GM10266 (cell line): ENCODE results near the gene ZNF554.
A peak's percentile ranks its signal among the peaks of the same experiment; 100 is the strongest.

ENCODE experiments used
- DNase-seq: peaks from one replicate; pipeline ENCODE4 v3.0.0; 2012; ENCODE audit errors: extremely low spot score
- TF ChIP-seq, protein P1 (sequence below): IDR thresholded peaks from 2 replicates; pipeline ENCODE4 v1.5.1; 2012; ENCODE audit warnings: mild to moderate bottlenecking, low read depth; ENCODE audit not compliant: control insufficient read depth, insufficient read depth; ENCODE audit errors: missing control alignments

Gene ZNF554

GRCh38 chr19:2799273-2800020 lies 20.2 kb upstream of the ZNF554 start:
- TF ChIP-seq, protein P1, sequence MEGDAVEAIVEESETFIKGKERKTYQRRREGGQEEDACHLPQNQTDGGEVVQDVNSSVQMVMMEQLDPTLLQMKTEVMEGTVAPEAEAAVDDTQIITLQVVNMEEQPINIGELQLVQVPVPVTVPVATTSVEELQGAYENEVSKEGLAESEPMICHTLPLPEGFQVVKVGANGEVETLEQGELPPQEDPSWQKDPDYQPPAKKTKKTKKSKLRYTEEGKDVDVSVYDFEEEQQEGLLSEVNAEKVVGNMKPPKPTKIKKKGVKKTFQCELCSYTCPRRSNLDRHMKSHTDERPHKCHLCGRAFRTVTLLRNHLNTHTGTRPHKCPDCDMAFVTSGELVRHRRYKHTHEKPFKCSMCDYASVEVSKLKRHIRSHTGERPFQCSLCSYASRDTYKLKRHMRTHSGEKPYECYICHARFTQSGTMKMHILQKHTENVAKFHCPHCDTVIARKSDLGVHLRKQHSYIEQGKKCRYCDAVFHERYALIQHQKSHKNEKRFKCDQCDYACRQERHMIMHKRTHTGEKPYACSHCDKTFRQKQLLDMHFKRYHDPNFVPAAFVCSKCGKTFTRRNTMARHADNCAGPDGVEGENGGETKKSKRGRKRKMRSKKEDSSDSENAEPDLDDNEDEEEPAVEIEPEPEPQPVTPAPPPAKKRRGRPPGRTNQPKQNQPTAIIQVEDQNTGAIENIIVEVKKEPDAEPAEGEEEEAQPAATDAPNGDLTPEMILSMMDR, result no peak
- no peak for DNase-seq

GRCh38 chr19:2800506-2800905 lies 19.2 kb upstream of the ZNF554 start:
- TF ChIP-seq, protein P1, result no peak
- DNase-seq, result no peak

DNA sequence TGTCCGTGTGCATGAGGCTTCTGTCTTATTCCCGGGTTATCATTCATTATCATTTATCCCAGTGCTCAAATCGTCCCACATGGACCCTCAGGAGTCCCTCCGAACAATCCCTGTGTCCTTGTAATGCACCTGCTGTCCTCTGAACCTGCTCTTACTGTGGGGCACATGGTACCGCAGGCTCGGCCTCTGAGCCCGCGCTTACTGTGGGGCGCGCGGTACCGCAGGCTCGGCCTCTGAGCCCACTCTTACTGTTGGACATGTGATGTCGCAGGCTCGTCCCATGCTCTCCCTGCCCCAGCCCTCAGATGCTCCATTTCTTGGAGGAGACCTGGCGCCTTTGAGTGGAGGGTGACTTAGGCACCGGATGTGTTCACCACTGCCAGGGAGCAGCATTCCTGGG lies 16.8 kb upstream of the ZNF554 start:
- no peak for DNase-seq
- TF ChIP-seq, protein P1, result no peak

- DNase-seq, result no peak
- TF ChIP-seq, protein P1, result no peak
Measured at GRCh38 chr19:2803486-2804155, 16.0 kb upstream of the ZNF554 start.

GRCh38 chr19:2804156-2805004 lies 15.3 kb upstream of the ZNF554 start:
- TF ChIP-seq, protein P1, result no peak
- DNase-seq, result peak; percentile 67

DNA sequence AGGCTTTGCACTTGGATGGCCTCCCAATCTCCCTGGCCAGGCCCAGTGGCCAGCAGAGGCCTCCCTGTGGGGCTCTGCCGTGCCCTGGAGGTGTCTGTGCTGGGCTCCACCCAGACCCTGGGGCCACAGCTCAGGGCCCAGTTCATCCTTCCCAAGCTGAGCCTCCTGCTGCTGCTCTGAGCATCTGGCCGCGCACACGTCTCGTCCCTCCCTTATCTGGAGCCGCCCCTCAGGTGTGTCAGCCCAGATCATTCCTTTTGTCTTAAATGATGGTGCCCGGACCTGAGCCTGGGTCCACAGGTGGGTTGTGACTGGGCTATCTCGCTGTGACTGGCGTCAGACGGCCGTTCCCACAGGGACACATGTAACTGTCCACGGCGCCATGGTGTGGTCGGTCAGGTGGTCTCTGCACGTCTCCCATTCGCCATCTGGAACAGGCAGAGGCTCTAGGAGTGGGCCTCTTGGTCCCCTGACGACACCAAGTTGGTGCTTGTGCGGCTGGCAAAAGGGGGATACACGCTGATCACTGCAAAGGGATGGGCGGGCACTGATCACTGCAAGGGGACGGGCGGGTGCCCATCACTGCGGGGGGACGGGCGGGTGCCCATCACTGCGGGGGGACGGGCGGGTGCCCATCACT lies 14.3 kb upstream of the ZNF554 start:
- DNase-seq, result no peak
- TF ChIP-seq, protein P1, result no peak
